HL-60 (cell line): ENCODE data around the gene DOCK1.

Experiments
- GABPA ChIP-seq: IDR thresholded peaks from 2 replicates; pipeline ENCODE4 v1.6.1; 2012; ENCODE audit warnings: low read depth
- SPI1 ChIP-seq: IDR thresholded peaks from 2 replicates; pipeline ENCODE4 v1.6.1; 2012; ENCODE audit warnings: low read depth, mild to moderate bottlenecking, borderline replicate concordance
- TF ChIP-seq, protein P1 (sequence below): IDR thresholded peaks from one replicate; pipeline ENCODE4 v1.5.1; 2011; ENCODE audit warnings: low read length, control low read depth, inconsistent platforms; ENCODE audit not compliant: insufficient read depth

DNA sequence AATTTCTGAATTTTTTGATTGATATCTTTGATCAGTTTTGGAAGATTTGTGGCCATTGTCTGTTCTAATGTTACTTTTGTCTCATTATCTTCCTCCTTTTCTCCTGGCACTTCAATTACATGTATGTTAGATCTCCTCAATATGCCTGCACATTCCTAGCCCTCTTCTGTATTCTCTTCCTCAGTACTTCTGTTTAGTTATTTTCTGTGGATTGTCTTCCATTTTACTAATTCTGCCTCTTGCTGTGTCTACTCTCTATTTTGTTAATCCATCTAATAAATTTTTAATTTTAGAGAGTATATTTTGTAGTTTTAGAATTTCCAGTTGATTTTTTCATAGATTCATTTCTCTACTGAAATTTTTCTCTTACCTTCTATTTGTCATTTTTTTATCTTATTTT is 154.1 kb downstream of the DOCK1 start:
- TF ChIP-seq, protein P1, sequence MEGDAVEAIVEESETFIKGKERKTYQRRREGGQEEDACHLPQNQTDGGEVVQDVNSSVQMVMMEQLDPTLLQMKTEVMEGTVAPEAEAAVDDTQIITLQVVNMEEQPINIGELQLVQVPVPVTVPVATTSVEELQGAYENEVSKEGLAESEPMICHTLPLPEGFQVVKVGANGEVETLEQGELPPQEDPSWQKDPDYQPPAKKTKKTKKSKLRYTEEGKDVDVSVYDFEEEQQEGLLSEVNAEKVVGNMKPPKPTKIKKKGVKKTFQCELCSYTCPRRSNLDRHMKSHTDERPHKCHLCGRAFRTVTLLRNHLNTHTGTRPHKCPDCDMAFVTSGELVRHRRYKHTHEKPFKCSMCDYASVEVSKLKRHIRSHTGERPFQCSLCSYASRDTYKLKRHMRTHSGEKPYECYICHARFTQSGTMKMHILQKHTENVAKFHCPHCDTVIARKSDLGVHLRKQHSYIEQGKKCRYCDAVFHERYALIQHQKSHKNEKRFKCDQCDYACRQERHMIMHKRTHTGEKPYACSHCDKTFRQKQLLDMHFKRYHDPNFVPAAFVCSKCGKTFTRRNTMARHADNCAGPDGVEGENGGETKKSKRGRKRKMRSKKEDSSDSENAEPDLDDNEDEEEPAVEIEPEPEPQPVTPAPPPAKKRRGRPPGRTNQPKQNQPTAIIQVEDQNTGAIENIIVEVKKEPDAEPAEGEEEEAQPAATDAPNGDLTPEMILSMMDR = no peak
- no peak for TF ChIP-seq GABPA
- no peak for TF ChIP-seq SPI1
